Keratinocyte (primary cell): ENCODE data around the gene BHLHE40. TPM values are rescaled to one million over a fixed set of nuclear protein-coding genes. Genes with fewer than 3 reads are reported as not detected.
A peak's percentile ranks its signal among the peaks of the same experiment; 100 is the strongest.

Source experiments
- DNase-seq: peaks from one replicate; pipeline ENCODE4 v3.0.0-alpha.2; 2011; ENCODE audit warnings: low read depth, missing footprints, low spot score
- FAIRE-seq: peaks from 2 replicates; lab custom pipeline; 2011; peaks lifted over from hg19 to GRCh38; lab: Jason Lieb, UNC
- H2AFZ ChIP-seq: 2 replicates; pipeline ENCODE4 v1.6.0; 2012; ENCODE audit warnings: low read length, control low read depth, inconsistent platforms; ENCODE audit not compliant: control insufficient read depth
- H3K27ac ChIP-seq: 2 replicates; pipeline ENCODE4 v1.5.1; 2011; ENCODE audit warnings: low read length; ENCODE audit not compliant: control insufficient read depth, insufficient read depth
- H3K27me3 ChIP-seq: 3 replicates; pipeline ENCODE4 v1.6.0; 2011; ENCODE audit warnings: low read length; ENCODE audit not compliant: control insufficient read depth, insufficient read depth; ENCODE audit errors: extremely low read depth
- H3K36me3 ChIP-seq, 2 experiments: 2 replicates in 1 of 2; 3 replicates in 1 of 2; pipeline ENCODE4 v1.5.1; 2011; ENCODE audit warnings: low read length in 2 of 2, mild to moderate bottlenecking in 1 of 2; ENCODE audit not compliant: control insufficient read depth in 2 of 2, insufficient read depth in 2 of 2; ENCODE audit errors: extremely low read depth in 1 of 2
- H3K4me1 ChIP-seq: 3 replicates; pipeline ENCODE4 v1.5.1; 2011; ENCODE audit warnings: low read length; ENCODE audit not compliant: control insufficient read depth, insufficient read depth; ENCODE audit errors: extremely low read depth
- H3K4me2 ChIP-seq: 3 replicates; pipeline ENCODE4 v1.6.0; 2011; ENCODE audit warnings: low read depth, low read length; ENCODE audit not compliant: control insufficient read depth, insufficient read depth; ENCODE audit errors: extremely low read depth
- H3K4me3 ChIP-seq, 3 experiments: fragments of 200-600 bp in 1 of 3; sonication (generic) in 1 of 3; 2 replicates in 2 of 3; 3 replicates in 1 of 3; pipeline ENCODE4 v1.5.1; 2011 to 2016; ENCODE audit warnings: low read length in 3 of 3, mild to moderate bottlenecking in 3 of 3, control low read depth in 2 of 3, inconsistent platforms in 1 of 3, low read depth in 1 of 3, mixed read lengths in 1 of 3, mixed run types in 1 of 3, moderate library complexity in 1 of 3; ENCODE audit not compliant: control insufficient read depth in 2 of 3, insufficient read depth in 2 of 3; ENCODE audit errors: extremely low read depth in 1 of 3
- H3K79me2 ChIP-seq: 2 replicates; pipeline ENCODE4 v1.6.0; 2012; ENCODE audit warnings: low read length; ENCODE audit not compliant: control insufficient read depth, insufficient read depth
- H3K9ac ChIP-seq: 3 replicates; pipeline ENCODE4 v1.6.0; 2011; ENCODE audit warnings: low read length; ENCODE audit not compliant: control insufficient read depth, insufficient read depth; ENCODE audit errors: extremely low read depth
- H3K9me1 ChIP-seq: 3 replicates; pipeline ENCODE4 v1.6.0; 2011; ENCODE audit warnings: low read length; ENCODE audit not compliant: control insufficient read depth, insufficient read depth; ENCODE audit errors: extremely low read depth
- H3K9me3 ChIP-seq: 2 replicates; pipeline ENCODE4 v1.5.1; 2012; ENCODE audit warnings: low read depth, low read length; ENCODE audit not compliant: control insufficient read depth
- H4K20me1 ChIP-seq: 3 replicates; pipeline ENCODE4 v1.6.0; 2011; ENCODE audit warnings: low read length; ENCODE audit not compliant: control insufficient read depth, insufficient read depth; ENCODE audit errors: extremely low read depth
- CTCF ChIP-seq, 3 experiments: IDR thresholded peaks in 1 of 3; conservative IDR thresholded peaks in 1 of 3; optimal IDR thresholded peaks in 1 of 3; 2 replicates in 2 of 3; 3 replicates in 1 of 3; pipeline versions ENCODE3 to v1.5.1; 2011; ENCODE audit warnings: low read length in 3 of 3, mild to moderate bottlenecking in 3 of 3, moderate library complexity in 2 of 3, control low read depth in 1 of 3, inconsistent platforms in 1 of 3; ENCODE audit not compliant: insufficient read depth in 2 of 3; ENCODE audit errors: extremely low read depth in 1 of 3
- EZH2 ChIP-seq: IDR thresholded peaks from one replicate; pipeline ENCODE4 v1.6.1; 2012; ENCODE audit warnings: inconsistent platforms, mild to moderate bottlenecking, low read length, moderate library complexity
- dilution Hi-C: fragments of 300-500 bp; cut with MboI; formaldehyde crosslinking; loops from one replicate; pipeline ENCODE4 v1.7.0; 2020; ENCODE audit warnings: low sequenced_read_pairs; ENCODE audit not compliant: extremely low pct_ligation_motif_present
- polyA plus RNA-seq, 5 experiments: library from polyadenylated mRNA; depleted of rRNA in 3 of 5; stranded (reverse) in 3 of 5; stranded (forward) in 1 of 5; unstranded in 1 of 5; fragments of >200 nt; gene quantifications; 1 replicate in 1 of 5; 2 replicates in 3 of 5; 3 replicates in 1 of 5; pipeline versions ENCODE4 v1.2.1 to v1.2.3, GENCODE V29; 2011 to 2012; ENCODE audit warnings: missing spikeins in 2 of 5, low read depth in 1 of 5, low replicate concordance in 1 of 5

Gene BHLHE40
- polyA plus RNA-seq, 1 donor (not counting 4 experiments of a cell fraction or from before 2014, with no cell fraction given), result 95.7 TPM

GRCh38 chr3:5002871-5003247 is 23.6 kb downstream of the BHLHE40 start:
- Histone ChIP-seq H4K20me1 (no peaks in the 10 kb centered on the region), H3K79me2 (no peaks in the 10 kb centered on the region), H3K27ac (no peak overlapping the region), H3K4me3 (no peak overlapping the region), H3K9ac (no peak overlapping the region), H2AFZ (no peak overlapping the region), H3K27me3 (no peaks in the 10 kb centered on the region), H3K4me1 (peaks cover 35% of the 10 kb centered on the region), H3K36me3 (no peaks in the 10 kb centered on the region), H3K4me2 (no peak overlapping the region), H3K9me3 (no peaks in the 10 kb centered on the region), H3K9me1 (no peaks in the 10 kb centered on the region)
- dilution Hi-C loops, result no loop called here
- DNase-seq (no peak), FAIRE-seq (no peak)
- TF ChIP-seq EZH2 (no peak), CTCF (optimal IDR thresholded peaks at IDR 0.05 in 1 of 3, IDR thresholded peaks at IDR 0.05 in 1 of 3, conservative IDR thresholded peaks at IDR 0.05 in 1 of 3; ENCODE audit: extremely low read depth in 1 of 3, insufficient read depth in 2 of 3, low read length in 3 of 3) (no peak)

- FAIRE-seq, result peak; percentile 52
- H3K9ac ChIP-seq, result peak overlapping the region; percentile 66
- no peaks in the 10 kb centered on the region for H4K20me1 ChIP-seq
- H3K9me1 ChIP-seq, result no peaks in the 10 kb centered on the region
- dilution Hi-C loops, result no loop called here
- H3K9me3 ChIP-seq, result no peaks in the 10 kb centered on the region
- H3K4me1 ChIP-seq, result peaks cover 33% of the 10 kb centered on the region
- H2AFZ ChIP-seq, result no peak overlapping the region
- no peak overlapping the region for H3K4me3 ChIP-seq
- H3K27me3 ChIP-seq, result no peaks in the 10 kb centered on the region
- H3K36me3 ChIP-seq, result no peaks in the 10 kb centered on the region
- peak overlapping the region; percentile 77 for H3K27ac ChIP-seq
- no peak for TF ChIP-seq CTCF (optimal IDR thresholded peaks at IDR 0.05 in 1 of 3, IDR thresholded peaks at IDR 0.05 in 1 of 3, conservative IDR thresholded peaks at IDR 0.05 in 1 of 3; ENCODE audit: extremely low read depth in 1 of 3, insufficient read depth in 2 of 3, low read length in 3 of 3)
- no peak for TF ChIP-seq EZH2
- DNase-seq, result no peak
- H3K4me2 ChIP-seq, result peak overlapping the region; percentile 15
- H3K79me2 ChIP-seq, result no peaks in the 10 kb centered on the region
Observed at GRCh38 chr3:5004319-5005152, 25.3 kb downstream of the BHLHE40 start.
